Heart left ventricle (tissue), 16 donors: ENCODE results near the gene ASIC4. TPM values are rescaled to one million over a fixed set of nuclear protein-coding genes. Genes with fewer than 3 reads are reported as not detected.
A peak's percentile ranks its signal among the peaks of the same experiment; 100 is the strongest.

Source experiments
- ATAC-seq, 4 donors: fragments of 200-7000 bp; cut with Tn5 transposase; one replicate each; pipeline ENCODE4 v1.9.1; 2020 to 2022; ENCODE audit warnings: moderate library complexity in 4 of 4, mild to moderate bottlenecking in 3 of 4, moderate number of reproducible peaks in 1 of 4
- DNase-seq, 5 donors: peaks; one replicate each; pipeline ENCODE4 v3.0.0-alpha.2; 2020
- H3K27ac ChIP-seq, 12 donors: fragments of 200-600 bp; sonication (generic) in 4 of 12; one replicate each; pipeline versions ENCODE4 v1.5.0 to v1.8.0; 2016 to 2022; ENCODE audit warnings: mild to moderate bottlenecking in 2 of 12
- H3K27me3 ChIP-seq, 9 donors: fragments of 200-600 bp; sonication (generic) in 2 of 9; one replicate each; pipeline versions ENCODE4 v1.5.1 to v1.8.0; 2016 to 2022; ENCODE audit warnings: mild to moderate bottlenecking in 3 of 9
- H3K36me3 ChIP-seq, 9 donors: fragments of 200-600 bp; sonication (generic) in 2 of 9; one replicate each; pipeline versions ENCODE4 v1.5.0 to v1.8.0; 2018 to 2022; ENCODE audit warnings: mild to moderate bottlenecking in 2 of 9
- H3K4me1 ChIP-seq, 12 donors: fragments of 200-600 bp; sonication (generic) in 4 of 12; one replicate each; pipeline versions ENCODE4 v1.5.0 to v1.8.0; 2016 to 2022; ENCODE audit warnings: mild to moderate bottlenecking in 3 of 12
- H3K4me3 ChIP-seq, 12 donors: fragments of 200-600 bp; sonication (generic) in 4 of 12; one replicate each; pipeline versions ENCODE4 v1.5.0 to v1.8.0; 2017 to 2022; ENCODE audit warnings: mild to moderate bottlenecking in 9 of 12, moderate library complexity in 4 of 12
- H3K9me3 ChIP-seq, 12 donors: fragments of 200-600 bp; sonication (generic) in 4 of 12; one replicate each; pipeline versions ENCODE4 v1.5.0 to v1.8.0; 2016 to 2022; ENCODE audit warnings: mild to moderate bottlenecking in 1 of 12
- CTCF ChIP-seq, 12 donors: fragments of 200-600 bp; sonication (generic) in 4 of 12; IDR thresholded peaks; one replicate each; pipeline versions ENCODE4 v1.5.0 to v1.8.0; 2018 to 2022; ENCODE audit warnings: antibody characterized with exemption in 12 of 12, mild to moderate bottlenecking in 5 of 12
- POLR2A ChIP-seq, 2 donors: fragments of 450-650 bp; IDR thresholded peaks; one replicate each; pipeline ENCODE4 v1.6.1; 2017; ENCODE audit warnings: antibody characterized with exemption in 2 of 2, mild to moderate bottlenecking in 2 of 2, moderate library complexity in 2 of 2
- WGBS, 4 donors: extraction: QIAGEN DNeasy Blood & Tissue Kit in 2 of 4; methylation state at CpG; one replicate each; pipeline versions ENCODE4 v1.1.5 to v1.1.7; 2013 to 2018; 5-methylcytosine and 5-hydroxymethylcytosine counted together
- intact Hi-C, 10 donors: fragments of 100-400 bp; cut with DNase I; formaldehyde crosslinking; loops; one replicate each; pipeline versions ENCODE4 v1.11.1 to v1.14.2; 2022
- polyA plus RNA-seq, 2 donors: library from polyadenylated mRNA; stranded (reverse); fragments of 200-250 nt; gene quantifications; one replicate each; pipeline ENCODE4 v1.2.3, GENCODE V29; 2013
- total RNA-seq, 9 donors: library from RNA; depleted of rRNA in 2 of 9; stranded (reverse); fragments of >200 nt in 2 of 9; fragmentation: NEBNext Ultra II Directional in 3 of 9; extraction: Animal tissue kit (Norgen Biotek cat#: 25700) in 3 of 9; gene quantifications; one replicate each; pipeline versions ENCODE4 v1.1.0 to v1.2.4, GENCODE V29; 2016 to 2023
- donor health status: ischemic (EF 13 %, LVEDD 7.1; RV severe dilation, severe dysfunction).
- donor health status: healthy with polysubstance abuse.
- donor health status: DM: no; HTN: yes; CAD: no.
- donor health status: DM: no; HTN: no; CAD: no.
- donor health status: ischemic (EF 25% LVEDD 6.9; RV normal size, moderate dysfunction).
- donor health status: ischemic (EF 25% LVEDD 5.7; RV mildly dilated, moderate dysfunction).
- donor health status: healthy.
- donor health status: DM: yes; HTN: yes; CAD: no.
- donor health status: ischemic (EF 35%, LVEDD 5.7; RV mildly dilated, moderate dysfunction).
- donor health status: nonischemic (EF 11% LVEDD 7.7; RV severe dilation, severe dysfunction).
- donor health status: DM: yes; HTN: yes; CAD: no.
- donor health status: PGD.
- donor health status: ischemic (EF 29% LVEDD 5.4; RV normal size, mild dysfunction).
- donor health status: nonischemic (EF 23%, LVEDD 6.1; RV moderate dilation, normal function).

ASIC4 gene
- total and polyA plus RNA-seq, 11 donors: 0.03 to 0.10 (median 0.08) TPM; not detected in 8

GRCh38 chr2:219573166-219573565 is 58.9 kb downstream of the ASIC4 start:
- Histone ChIP-seq H3K36me3 (peaks cover 0 to 10% (median 0%) of the 10 kb centered on the region in 9 donors), H3K27ac (peak overlapping the region in 3 of 12 donors; percentile 90 to 96 (median 93)), H3K4me1 (peaks cover 0 to 33% (median 10%) of the 10 kb centered on the region in 12 donors), H3K4me3 (no peak overlapping the region), H3K9me3 (no peaks in the 10 kb centered on the region), H3K27me3 (peaks cover 0 to 43% (median 0%) of the 10 kb centered on the region in 9 donors)
- no peak for TF ChIP-seq CTCF (IDR thresholded peaks at IDR 0.05)
- TF ChIP-seq POLR2A (IDR thresholded peaks at IDR 0.05): no peak
- ATAC-seq: no peak
- 73 to 83% (median 76%) methylated on average over 5 of the region's 5 CpGs for WGBS, 4 donors
- intact Hi-C loops: loop anchor here in 2 of 10 donors (5.0 kb wide), 2 partner anchors 54 to 59 kb away; partner anchors contain the start of gene SLC4A3 (in 1 of the 2)
- no peak for DNase-seq

- H3K9me3 ChIP-seq: no peaks in the 10 kb centered on the region
- peaks cover 0 to 39% (median 0%) of the 10 kb centered on the region in 9 donors for H3K27me3 ChIP-seq
- H3K4me3 ChIP-seq: no peak overlapping the region
- intact Hi-C loops: loop anchor here in 2 of 10 donors (5.0 kb wide), 2 partner anchors 53 to 58 kb away; partner anchors contain the start of gene SLC4A3 (in 1 of the 2)
- H3K36me3 ChIP-seq: no peaks in the 10 kb centered on the region
- TF ChIP-seq CTCF (IDR thresholded peaks at IDR 0.05): no peak
- TF ChIP-seq POLR2A (IDR thresholded peaks at IDR 0.05): no peak
- DNase-seq: peak in 2 of 5 donors; percentile 8 to 50
- peaks cover 0 to 28% (median 9%) of the 10 kb centered on the region in 12 donors for H3K4me1 ChIP-seq
- H3K27ac ChIP-seq: peak overlapping the region in 1 of 12 donors; percentile 33
- 78 to 88% (median 81%) methylated on average over 15 to 22 of the region's 22 CpGs for WGBS, 4 donors
- no peak for ATAC-seq
Observed at GRCh38 chr2:219574484-219575311, 60.4 kb downstream of the ASIC4 start.

- intact Hi-C loops: no loop called here
- ATAC-seq (no peak), DNase-seq (no peak)
- no peaks in the 10 kb centered on the region for H3K36me3 ChIP-seq
- 78 to 85% (median 81%) methylated on average over 5 to 6 of the region's 6 CpGs for WGBS, 4 donors
- H3K4me3 ChIP-seq: no peak overlapping the region
- no peaks in the 10 kb centered on the region for H3K9me3 ChIP-seq
- H3K27ac ChIP-seq: no peak overlapping the region
- TF ChIP-seq CTCF (IDR thresholded peaks at IDR 0.05): no peak
- TF ChIP-seq POLR2A (IDR thresholded peaks at IDR 0.05): no peak
- H3K27me3 ChIP-seq: peaks cover 0 to 30% (median 0%) of the 10 kb centered on the region in 9 donors
- H3K4me1 ChIP-seq: peaks cover 0 to 19% (median 2%) of the 10 kb centered on the region in 12 donors
Observed at GRCh38 chr2:219575566-219576504, 61.6 kb downstream of the ASIC4 start.
